Tibial artery (tissue), 4 donors: ENCODE measurements around the gene CCT8L2.
"Not testable (repeated sequence)": the region's sequence is repeated elsewhere in the genome, so short reads cannot be mapped to it uniquely, and the experiment has no call there.

Experiments used
- DNase-seq, 2 donors: peaks; one replicate each; pipeline ENCODE4 v3.0.0-alpha.2; 2019
- H3K27ac ChIP-seq, 2 donors: fragments of 200-600 bp; sonication (generic) in 1 of 2; 1 replicate in 1 of 2; 2 replicates in 1 of 2; pipeline ENCODE4 v1.5.1; 2018 to 2019; ENCODE audit warnings: mild to moderate bottlenecking in 1 of 2
- H3K27me3 ChIP-seq, 2 donors: fragments of 200-600 bp; sonication (generic) in 1 of 2; one replicate each; pipeline versions ENCODE4 v1.5.1 to v1.6.0; 2016 to 2019
- H3K36me3 ChIP-seq, 3 donors: fragments of 200-600 bp; sonication (generic) in 2 of 3; one replicate each; pipeline ENCODE4 v1.5.1; 2016 to 2019; ENCODE audit warnings: mild to moderate bottlenecking in 2 of 3
- H3K4me1 ChIP-seq, 4 donors: fragments of 200-600 bp; sonication (generic) in 2 of 4; 1 replicate in 3 of 4; 2 replicates in 1 of 4; pipeline ENCODE4 v1.5.1; 2016 to 2019
- H3K4me3 ChIP-seq, 2 donors: fragments of 200-600 bp; sonication (generic) in 1 of 2; 1 replicate in 1 of 2; 2 replicates in 1 of 2; pipeline ENCODE4 v1.5.1; 2018 to 2019; ENCODE audit warnings: mild to moderate bottlenecking in 2 of 2
- H3K9me3 ChIP-seq, 3 donors: fragments of 200-600 bp; sonication (generic) in 1 of 3; one replicate each; pipeline ENCODE4 v1.5.1; 2016 to 2019
- intact Hi-C: fragments of 100-400 bp; cut with DNase I; formaldehyde crosslinking; loops from one replicate; pipeline ENCODE4 v1.15.0; 2023; ENCODE audit warnings: low total_unique reads
- TF ChIP-seq, protein P1 (sequence below), 2 experiments: fragments of 200-600 bp in 1 of 2; fragments of 450-650 bp in 1 of 2; IDR thresholded peaks; one replicate each; pipeline ENCODE4 v1.5.1; 2017 to 2019; ENCODE audit warnings: antibody characterized with exemption in 2 of 2, mild to moderate bottlenecking in 1 of 2, moderate library complexity in 1 of 2

CCT8L2 gene, protein sequence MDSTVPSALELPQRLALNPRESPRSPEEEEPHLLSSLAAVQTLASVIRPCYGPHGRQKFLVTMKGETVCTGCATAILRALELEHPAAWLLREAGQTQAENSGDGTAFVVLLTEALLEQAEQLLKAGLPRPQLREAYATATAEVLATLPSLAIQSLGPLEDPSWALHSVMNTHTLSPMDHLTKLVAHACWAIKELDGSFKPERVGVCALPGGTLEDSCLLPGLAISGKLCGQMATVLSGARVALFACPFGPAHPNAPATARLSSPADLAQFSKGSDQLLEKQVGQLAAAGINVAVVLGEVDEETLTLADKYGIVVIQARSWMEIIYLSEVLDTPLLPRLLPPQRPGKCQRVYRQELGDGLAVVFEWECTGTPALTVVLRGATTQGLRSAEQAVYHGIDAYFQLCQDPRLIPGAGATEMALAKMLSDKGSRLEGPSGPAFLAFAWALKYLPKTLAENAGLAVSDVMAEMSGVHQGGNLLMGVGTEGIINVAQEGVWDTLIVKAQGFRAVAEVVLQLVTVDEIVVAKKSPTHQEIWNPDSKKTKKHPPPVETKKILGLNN

DNA sequence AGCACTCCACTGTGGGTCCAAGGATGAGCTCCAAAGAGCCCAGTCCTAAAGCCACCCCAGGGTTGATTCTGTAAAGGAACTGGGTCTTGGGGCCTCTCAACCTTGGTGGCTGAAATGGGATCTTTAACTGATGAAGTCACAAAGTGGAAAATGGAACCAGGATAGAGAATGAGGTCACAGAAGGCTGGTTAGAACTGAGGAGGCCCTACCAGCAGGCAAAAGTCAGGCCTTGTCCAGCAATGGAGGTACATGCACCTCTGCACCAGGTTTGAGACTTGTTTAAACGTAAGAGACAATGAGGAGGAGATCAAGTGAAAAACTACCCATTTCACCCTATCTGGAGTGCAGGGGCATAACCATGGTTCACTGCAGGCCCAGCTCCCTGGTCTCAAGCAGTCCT is at the start of gene CCT8L2:
TSS of gene CCT8L2 (minus strand) at position 101 of the 400 bp plus-strand sequence. CDS start 260 bp downstream, outside the sequence.
- H3K36me3 ChIP-seq, H3K4me3 ChIP-seq, intact Hi-C loops, DNase-seq, H3K4me1 ChIP-seq, H3K27ac ChIP-seq, H3K9me3 ChIP-seq, H3K27me3 ChIP-seq: not testable (repeated sequence)

DNA sequence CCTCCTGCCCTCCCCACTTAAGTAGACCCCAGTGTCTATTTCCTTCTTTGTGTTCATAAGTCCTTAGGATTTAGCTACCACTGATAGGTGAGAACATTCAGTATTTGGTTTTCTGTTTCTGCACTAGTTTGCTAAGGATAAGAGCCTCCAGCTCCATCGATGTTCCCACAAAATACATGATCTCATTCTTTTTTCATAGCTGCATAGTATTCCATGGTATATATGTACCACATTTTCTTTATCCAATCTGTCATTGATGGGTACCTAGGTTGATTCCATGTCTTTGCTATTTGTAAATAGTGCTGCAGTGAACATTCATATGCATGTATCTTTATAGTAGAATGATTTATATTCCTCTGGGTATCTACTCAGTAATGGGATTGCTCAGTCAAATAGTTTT is 42.8 kb upstream of the CCT8L2 start:
- H3K27me3 ChIP-seq, DNase-seq, H3K4me3 ChIP-seq, H3K27ac ChIP-seq, H3K36me3 ChIP-seq, H3K4me1 ChIP-seq, intact Hi-C loops, H3K9me3 ChIP-seq: not testable (repeated sequence)

DNA sequence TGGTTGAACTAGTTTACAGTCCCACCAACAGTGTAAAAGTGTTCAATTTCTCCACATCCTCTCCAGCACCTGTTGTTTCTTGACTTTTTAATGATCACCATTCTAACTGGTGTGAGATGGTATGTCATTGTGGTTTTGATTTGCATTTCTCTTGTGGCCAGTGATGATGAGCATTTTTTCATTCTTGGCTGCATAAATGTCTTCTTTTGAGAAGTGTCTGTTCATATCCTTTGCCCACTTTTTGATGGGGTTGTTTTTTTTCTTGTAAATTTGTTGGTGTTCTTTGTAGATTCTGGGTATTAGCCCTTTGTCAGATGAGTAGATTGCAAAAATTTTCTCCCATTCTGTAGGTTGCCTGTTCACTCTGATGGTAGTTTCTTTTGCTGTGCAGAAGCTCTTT is 41.5 kb upstream of the CCT8L2 start:
- H3K36me3 ChIP-seq, H3K9me3 ChIP-seq, H3K4me3 ChIP-seq, DNase-seq, H3K27ac ChIP-seq, intact Hi-C loops, H3K27me3 ChIP-seq, H3K4me1 ChIP-seq: not testable (repeated sequence)

DNA sequence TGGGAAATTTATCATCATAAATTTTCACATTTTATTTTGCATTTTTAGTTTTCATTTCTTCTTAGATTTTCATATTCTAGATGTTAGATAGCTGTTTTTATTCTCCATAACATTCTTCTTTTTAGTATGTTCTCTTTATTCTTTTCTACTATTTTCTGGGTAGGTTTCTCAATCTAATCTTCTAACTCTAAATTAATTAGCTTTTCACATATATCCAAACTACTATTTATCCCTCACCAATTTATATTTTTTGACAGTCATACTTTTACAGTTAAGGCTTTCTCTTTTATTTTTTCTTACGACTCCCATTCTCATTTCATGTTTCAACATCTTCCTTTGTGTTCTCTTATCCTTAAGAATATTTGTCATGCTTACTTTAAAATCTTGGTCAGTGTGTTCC is 35.9 kb upstream of the CCT8L2 start:
- not testable (repeated sequence) for H3K27ac ChIP-seq

DNA sequence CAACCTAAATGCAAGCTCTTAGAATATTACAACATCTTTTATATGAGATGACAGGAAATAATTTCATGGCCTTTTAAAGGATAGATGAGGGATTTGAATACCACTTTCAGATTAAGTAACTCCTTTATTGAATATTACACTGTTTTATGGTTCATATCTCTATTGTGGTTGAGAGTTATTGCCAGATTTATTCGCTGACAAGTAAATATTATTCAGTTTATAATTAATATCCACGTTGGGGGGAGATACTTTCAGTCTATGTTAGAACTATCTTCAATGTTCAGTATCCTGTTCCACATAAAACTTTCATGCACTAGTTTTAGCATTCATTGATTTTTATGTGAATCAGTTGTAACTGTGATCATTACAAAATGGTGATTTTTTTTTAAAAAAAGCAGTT is 32.4 kb upstream of the CCT8L2 start:
- H3K36me3 ChIP-seq, H3K4me1 ChIP-seq, H3K27me3 ChIP-seq, intact Hi-C loops, H3K27ac ChIP-seq, H3K4me3 ChIP-seq, H3K9me3 ChIP-seq, DNase-seq: not testable (repeated sequence)

More for the DNA sequence above, 35.9 kb upstream of the CCT8L2 start:
- H3K4me3 ChIP-seq, DNase-seq, H3K4me1 ChIP-seq, H3K27me3 ChIP-seq, intact Hi-C loops, H3K36me3 ChIP-seq, H3K9me3 ChIP-seq: not testable (repeated sequence)

DNA sequence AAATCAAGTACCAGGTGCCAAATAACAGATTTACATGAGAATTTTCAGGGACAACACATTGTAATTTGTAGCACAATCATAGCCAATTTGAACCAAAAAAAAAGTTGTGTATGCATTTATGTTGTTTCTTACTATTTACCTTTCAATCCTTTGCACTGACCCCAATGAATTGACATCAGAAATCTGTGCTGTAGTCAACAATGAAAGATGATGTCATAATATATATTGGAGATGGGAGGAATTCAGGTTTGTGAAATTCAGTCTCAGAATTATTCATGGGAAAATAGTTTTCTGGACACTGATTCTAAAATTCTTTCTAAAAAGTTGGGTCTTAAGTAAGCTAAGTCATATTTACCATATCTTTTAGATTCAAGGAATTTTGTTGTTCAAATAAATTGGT is 31.0 kb upstream of the CCT8L2 start:
- intact Hi-C loops, H3K4me1 ChIP-seq, H3K4me3 ChIP-seq: not testable (repeated sequence)

DNA sequence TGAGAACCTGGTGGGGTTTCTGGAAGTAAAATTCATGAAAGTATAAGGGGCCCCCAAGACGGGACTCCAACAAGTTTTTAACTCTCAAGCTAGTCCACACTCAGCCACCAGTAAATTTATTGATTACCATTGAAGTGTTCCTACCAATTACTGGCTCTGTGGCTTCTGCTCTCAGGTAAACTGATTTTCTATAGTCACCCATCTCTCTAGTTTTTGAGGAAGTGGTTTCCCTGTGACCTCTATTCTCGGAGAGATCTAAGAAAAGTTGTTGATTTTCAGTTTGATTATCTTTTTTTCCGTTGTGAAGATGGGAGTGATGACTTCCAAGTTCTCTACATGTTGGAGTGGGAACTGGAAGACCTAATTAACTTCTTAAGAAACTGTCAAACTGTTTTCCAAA is 24.9 kb upstream of the CCT8L2 start:
- H3K36me3 ChIP-seq, H3K4me1 ChIP-seq, DNase-seq, H3K27me3 ChIP-seq, H3K4me3 ChIP-seq, H3K9me3 ChIP-seq, H3K27ac ChIP-seq, intact Hi-C loops: not testable (repeated sequence)

More for the DNA sequence above, 31.0 kb upstream of the CCT8L2 start:
- not testable (repeated sequence) for H3K27ac ChIP-seq, H3K9me3 ChIP-seq, DNase-seq, H3K27me3 ChIP-seq, H3K36me3 ChIP-seq

DNA sequence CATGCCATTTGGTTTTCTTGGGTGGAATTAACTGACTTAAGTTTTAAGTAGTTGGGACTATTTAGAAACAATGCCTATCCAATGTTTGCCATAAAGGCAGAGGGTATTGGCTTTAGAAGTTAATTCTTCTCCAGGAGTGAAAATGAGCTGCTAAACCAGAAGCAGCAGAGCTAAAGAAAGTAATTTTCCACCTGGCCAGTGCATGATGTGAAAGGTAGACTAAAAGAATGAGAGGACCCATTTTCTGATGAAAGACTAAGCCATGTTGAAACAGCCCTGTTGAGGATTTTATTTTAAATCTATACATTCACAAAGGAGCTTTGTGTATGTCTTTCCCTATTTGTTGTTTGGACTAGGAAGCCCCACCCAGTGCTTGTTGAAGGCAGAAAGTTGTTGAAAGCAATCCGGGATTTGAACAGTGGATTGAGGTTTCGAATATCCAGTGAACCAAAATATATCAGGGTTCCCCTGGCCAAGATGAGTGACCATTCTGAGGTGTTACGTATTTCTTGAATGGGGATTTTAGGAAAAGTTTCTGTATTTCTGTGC is 23.9 kb upstream of the CCT8L2 start:
- intact Hi-C loops, H3K36me3 ChIP-seq, DNase-seq, H3K4me3 ChIP-seq, H3K27ac ChIP-seq, H3K27me3 ChIP-seq, H3K4me1 ChIP-seq, H3K9me3 ChIP-seq: not testable (repeated sequence)

DNA sequence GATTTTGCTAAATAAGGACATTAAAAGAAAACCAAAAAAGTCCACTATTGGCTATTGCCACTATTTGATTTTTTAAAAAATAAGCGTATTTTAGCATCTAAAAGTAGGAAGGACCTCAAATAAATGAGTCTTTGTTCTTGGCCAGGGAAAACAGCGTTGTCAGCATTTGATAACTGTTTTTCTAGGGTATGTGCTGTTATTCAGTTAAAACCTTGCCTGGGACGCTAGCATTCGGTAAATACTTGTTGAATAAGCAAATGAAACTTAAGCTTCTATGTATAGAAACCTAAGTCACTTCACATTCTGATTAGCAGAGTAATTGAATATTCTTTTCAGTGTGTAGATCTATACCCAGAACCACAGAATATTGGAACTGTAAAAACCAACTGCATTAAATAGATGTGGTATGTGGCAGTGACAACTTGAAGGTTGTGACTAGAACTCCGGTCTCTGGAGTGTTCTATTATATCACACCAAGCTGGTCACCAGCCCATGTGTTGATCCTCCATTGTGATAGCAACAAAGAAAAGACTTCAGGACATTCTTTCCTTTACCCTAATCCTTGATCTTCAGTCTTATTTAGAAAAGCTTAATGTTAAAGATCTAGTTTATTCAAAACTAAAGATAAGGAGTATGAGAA is 23.1 kb upstream of the CCT8L2 start:
- intact Hi-C loops, H3K4me3 ChIP-seq, H3K4me1 ChIP-seq, H3K27ac ChIP-seq, H3K36me3 ChIP-seq, DNase-seq, H3K9me3 ChIP-seq, H3K27me3 ChIP-seq: not testable (repeated sequence)

DNA sequence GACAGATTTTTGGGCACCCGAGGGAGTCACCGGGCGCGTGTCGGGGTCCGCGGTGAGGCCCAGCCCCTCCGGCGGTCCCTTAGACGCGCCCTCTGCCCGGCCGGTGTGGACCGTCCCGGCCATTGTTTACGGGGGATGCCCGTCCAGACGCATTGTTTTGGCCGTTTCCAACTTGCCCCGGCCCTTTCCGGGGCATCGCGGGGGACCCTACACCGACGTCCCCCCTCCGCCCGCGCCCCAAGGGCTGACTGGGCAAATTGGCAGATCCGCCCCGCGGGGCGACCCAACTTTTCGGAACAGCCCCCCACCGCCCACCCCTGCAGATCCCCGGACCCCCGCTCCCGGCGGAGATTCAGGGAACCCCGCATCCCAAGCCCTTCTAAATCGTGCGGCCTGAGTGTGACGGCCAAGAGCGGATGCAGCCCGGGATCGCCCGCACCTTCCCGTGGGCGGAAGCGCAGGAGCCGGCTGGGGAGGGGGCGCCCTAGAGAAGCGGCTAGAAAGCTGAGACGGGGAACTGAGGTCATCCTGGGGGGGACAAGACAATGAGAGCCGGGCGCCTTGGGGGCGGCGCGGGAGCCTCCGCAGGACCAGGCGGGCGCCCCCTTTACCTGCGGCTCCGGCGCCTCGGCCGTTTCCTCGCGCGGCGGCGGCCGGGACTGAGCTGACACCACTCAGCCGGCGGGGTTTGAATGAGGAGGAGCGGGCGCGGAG is 17.1 kb upstream of the CCT8L2 start:
- Histone ChIP-seq H3K27me3 (peaks cover 0 to 32% of the 10 kb centered on the region in 2 donors), H3K4me1 (peaks cover 0 to 10% (median 4%) of the 10 kb centered on the region in 4 donors), H3K36me3 (peaks cover 0 to 3% (median 0%) of the 10 kb centered on the region in 3 donors), H3K9me3 (no peaks in the 10 kb centered on the region), H3K4me3 (peak overlapping the region; percentile 21 to 32), H3K27ac (no peak overlapping the region)
- intact Hi-C loops: no loop called here
- no peak for DNase-seq
- TF ChIP-seq, protein P1, sequence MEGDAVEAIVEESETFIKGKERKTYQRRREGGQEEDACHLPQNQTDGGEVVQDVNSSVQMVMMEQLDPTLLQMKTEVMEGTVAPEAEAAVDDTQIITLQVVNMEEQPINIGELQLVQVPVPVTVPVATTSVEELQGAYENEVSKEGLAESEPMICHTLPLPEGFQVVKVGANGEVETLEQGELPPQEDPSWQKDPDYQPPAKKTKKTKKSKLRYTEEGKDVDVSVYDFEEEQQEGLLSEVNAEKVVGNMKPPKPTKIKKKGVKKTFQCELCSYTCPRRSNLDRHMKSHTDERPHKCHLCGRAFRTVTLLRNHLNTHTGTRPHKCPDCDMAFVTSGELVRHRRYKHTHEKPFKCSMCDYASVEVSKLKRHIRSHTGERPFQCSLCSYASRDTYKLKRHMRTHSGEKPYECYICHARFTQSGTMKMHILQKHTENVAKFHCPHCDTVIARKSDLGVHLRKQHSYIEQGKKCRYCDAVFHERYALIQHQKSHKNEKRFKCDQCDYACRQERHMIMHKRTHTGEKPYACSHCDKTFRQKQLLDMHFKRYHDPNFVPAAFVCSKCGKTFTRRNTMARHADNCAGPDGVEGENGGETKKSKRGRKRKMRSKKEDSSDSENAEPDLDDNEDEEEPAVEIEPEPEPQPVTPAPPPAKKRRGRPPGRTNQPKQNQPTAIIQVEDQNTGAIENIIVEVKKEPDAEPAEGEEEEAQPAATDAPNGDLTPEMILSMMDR (IDR thresholded peaks at IDR 0.05): no peak
